Hematopoietic multipotent progenitor cell treated with erythropoietin and hydrocortisone succinate and interleukin-3 and kit ligand, for 15 days (in vitro differentiated cells): ENCODE results near the gene RAB31.
"Not testable (repeated sequence)": the region's sequence is repeated elsewhere in the genome, so short reads cannot be mapped to it uniquely, and the experiment has no call there.

Experiments
- DNase-seq: peaks from one replicate; pipeline ENCODE4 v3.0.0-alpha.2; 2015; ENCODE audit warnings: low spot score

The RAB31 gene

GRCh38 chr18:9842448-9842847 is 134.3 kb downstream of the RAB31 start:
- DNase-seq, result no peak

DNA sequence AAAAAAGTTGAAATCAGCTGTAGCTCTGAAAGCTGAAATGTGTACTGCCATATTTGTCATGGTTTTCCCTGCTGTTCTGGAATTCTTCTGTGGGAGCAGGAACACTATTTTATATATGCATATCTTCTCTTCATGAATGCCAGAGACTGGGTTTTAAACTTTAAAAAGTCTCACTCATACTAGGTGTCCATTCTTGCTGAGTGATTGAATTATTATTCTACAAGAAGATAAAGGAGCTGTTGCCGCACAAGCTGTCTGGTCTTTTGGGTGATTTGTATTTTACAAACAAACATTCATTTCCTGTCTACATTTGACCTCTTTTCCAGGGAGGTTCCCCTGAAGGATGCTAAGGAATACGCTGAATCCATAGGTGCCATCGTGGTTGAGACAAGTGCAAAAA is 137.2 kb downstream of the RAB31 start:
- no peak for DNase-seq

DNA sequence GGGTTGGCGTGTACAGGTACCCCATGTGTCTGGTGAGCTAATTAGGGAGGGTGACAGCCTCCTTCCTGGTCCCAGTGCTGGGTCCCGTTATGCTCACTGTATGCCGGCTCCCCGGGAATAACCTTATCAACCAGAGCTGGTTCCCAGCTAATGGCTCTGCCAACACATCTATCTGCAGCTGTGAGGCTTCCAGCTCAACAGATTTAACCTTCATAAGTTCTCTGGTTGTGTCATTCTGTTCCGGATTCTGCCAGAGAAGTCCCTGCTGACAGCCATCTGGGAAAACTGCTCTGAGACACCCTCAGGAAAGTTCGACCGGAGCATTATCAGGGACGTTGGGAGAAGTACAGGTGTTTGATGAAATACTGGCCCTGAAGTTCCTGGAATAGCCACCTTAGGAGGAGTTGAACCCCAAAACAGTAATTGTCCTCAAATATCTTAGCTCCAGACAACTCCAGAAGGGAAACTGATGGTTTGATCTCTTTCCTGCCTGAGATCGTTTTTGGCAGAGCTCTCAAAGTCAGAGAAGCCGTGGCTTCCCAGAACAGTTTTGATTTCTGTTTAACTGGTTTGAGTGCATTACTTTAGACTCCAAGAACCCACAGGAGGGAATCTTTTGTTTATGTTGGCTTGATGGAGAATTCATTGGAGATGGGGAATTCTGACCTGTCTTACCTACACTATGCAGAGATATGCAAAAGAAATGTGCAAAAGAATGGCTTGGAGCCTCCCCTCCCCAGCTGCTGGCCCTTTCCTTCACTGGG is 138.2 kb downstream of the RAB31 start:
- no peak for DNase-seq

DNA sequence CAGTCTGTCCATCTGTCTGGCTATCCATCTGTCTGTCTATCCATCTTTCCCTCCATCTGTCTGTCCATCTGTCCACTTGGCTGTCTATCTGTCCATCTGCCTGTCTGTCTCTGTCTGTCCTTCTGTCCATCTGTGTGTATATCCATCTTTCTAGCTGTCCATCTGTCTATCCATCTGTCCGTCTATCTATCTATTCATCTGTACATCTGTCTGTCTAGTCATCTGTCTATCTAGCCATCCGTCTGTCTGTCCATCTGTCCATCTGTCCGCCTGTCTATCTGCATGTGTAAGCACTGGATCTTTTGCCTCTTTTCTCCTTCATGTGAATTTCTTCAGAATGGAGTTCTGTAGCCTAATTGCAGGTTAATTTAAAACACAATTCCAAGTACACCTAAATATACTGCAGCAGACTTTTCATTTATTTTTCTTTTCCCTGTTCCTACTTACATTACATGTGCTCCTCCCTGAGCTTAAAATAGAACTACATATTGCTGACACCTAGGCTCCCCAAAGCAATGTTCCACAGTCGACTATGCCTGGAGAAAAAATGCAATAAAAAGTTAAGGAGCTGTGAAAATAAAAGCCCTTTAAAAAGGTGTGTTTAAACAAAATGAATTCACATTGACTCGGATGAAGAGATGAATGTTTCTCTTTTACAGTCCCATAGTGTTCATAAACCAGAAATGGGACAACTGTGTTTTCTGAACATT is 140.2 kb downstream of the RAB31 start:
- no peak for DNase-seq

DNA sequence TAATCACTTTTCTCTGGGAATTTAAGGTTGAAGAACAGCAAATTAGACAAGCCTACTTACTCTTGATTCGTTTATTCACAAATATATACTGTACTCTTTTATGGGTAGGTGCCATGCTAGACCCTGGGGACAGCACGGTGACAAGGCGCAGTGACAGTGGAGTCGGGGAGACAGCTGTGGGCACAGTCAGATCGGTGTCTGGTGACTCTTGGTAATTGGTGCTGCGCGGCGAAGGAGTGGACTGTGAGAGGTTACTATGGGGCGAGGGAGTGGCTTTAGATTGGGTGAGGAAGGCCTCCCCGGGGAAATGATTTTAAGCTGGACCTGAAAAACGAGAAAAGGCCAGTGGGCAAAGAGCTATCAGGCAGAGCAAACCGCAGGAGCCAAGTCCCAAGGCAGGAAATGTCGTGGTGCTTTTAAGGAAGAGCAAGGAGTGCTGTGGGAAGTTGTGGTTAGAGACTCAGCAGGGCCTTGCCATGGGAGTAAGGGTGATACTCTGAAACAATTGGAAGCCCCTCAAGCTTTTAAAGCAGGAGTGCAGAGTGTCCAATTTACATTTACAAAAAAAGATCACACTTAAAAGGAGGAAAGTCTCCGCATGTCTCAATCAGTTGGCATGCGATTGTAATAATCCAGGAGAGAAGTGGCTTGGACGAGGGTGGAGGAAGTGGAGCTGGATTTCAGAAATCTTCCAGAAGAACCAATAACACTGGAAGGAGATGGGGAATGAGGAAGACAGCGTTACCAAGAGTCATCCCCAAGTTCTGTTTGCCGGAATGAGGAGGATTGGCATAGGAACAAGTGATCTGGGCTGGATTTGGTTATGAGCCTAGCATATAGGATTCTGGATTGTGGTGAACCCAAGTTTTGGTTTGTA is 141.5 kb downstream of the RAB31 start:
- peak; percentile 79 for DNase-seq

GRCh38 chr18:9850309-9850708 is 142.2 kb downstream of the RAB31 start:
- DNase-seq, result no peak

DNA sequence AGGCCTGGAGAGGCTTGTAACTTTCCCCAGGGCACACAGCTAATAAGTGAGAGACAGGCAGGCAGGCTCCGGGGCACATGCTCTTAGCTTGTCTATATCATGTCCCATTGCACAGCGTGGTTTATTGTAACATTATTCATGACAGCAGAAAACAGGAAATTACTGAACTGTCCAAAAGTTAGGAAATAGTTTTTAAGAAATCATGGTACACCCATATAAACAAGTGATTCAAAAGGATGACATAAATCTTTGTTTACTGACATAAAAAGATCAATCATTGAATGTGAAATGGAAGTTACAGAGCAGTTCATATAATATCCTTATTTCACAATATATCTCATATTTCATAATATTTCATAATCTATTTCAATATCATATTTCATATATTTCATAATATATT is 143.4 kb downstream of the RAB31 start:
- no peak for DNase-seq

DNA sequence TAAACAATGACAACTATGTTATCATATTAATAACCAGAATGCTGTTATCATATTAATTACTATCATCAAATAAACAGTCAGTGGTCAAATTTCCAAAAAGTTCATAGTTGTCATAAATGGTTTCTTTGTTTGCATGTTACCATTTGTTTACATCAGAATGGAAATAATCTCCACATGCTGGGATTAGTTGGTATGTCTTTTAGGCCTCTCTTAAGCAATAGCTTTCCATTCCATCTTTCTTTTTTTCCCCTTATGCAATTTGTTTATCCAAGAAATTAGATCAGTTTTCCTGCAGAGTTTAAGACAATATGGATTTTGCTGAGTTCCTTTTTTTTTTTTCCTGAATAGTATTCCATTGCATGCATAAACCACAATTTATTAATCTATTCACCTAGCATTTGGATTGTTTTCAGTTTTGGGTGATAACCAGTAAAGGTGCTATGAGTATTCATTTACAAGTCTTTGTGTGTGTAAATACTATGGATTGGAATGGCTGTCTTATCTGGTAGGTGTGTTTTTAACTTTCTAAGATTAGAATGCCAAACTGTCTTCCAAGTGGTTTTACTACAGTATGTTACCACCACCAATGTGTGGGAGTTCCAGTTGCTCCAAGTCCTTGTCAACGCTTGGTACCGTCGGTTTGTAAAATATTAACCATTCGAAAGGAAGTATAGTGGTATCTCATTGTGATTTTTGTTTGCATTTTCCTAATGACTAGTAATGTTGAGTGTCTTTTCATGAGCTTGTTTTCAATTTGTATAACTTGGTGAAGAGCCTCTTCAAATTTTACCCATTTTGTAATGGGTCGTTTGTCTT is 144.4 kb downstream of the RAB31 start:
- DNase-seq, result no peak

DNA sequence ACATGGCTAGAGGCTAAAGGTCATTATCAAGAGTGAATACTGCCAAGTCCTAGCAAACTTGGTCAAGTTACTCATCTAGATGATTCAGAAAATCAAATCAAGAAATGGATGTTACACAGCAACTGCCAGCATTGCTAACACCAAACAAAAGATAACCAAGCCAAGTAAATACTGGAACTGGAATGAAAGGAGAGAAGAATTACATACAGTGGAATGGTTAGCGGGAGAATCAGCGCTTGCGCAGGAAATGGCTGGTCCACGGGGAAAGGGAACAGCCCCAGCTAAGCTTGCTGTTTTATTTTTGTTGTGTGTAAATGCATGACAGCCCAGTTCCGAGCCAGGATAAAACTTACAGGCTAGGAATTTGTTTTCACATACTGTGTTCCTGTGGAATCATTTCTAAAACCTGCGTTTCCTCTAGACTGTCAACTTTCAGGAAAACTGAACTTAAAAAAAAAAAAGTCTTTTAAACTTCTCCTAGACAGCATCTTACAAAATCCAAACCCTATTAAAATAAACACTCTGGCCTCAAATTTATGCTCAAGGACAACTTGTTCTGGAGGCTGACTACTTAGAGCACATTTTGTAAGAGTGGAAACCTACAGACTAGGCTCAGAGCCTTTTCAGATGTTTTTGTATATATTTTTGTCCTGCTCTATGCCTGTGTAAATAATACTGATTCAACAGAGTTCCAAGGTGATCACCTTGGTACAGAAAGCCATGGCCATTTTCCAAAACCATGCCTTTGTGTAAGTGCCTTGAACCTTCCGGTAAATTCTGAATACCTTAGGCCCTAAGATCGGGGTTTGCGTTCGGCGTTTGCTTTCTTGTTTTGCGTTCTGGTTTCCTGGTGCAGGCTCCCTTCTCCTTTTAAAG is 146.9 kb downstream of the RAB31 start:
- no peak for DNase-seq

GRCh38 chr18:9855681-9856080 is 147.6 kb downstream of the RAB31 start:
- no peak for DNase-seq

GRCh38 chr18:9856092-9856491 is 148.0 kb downstream of the RAB31 start:
- no peak for DNase-seq

DNA sequence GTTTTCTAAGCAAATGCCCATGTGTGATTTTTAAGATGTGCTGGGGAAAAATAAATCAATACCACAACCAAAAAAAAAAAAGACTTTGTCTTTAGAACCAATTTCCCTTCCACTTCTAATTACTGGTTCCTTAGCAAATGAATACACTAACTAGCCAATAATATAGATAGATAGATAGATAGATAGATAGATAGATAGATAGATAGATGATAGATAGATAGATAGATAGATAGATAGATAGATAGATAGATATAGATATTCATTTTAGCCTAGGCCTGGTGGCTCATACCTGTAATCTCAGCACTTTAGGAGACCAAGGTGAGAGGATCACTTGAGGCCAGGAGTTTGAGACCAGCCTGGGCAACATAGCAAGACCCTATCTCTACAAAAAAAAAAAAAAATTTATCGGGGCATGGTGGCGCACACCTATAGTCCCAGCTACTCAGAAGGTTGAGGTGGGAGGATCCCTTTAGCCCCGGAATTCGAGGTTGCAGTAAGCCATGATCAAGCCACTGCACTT is 149.4 kb downstream of the RAB31 start:
- not testable (repeated sequence) for DNase-seq

- DNase-seq, result no peak
Measured at GRCh38 chr18:9858642-9859041, 150.5 kb downstream of the RAB31 start.

- no peak for DNase-seq
Measured at GRCh38 chr18:9859232-9859631, 151.1 kb downstream of the RAB31 start.

- DNase-seq, result no peak
Measured at GRCh38 chr18:9860682-9861081, 152.6 kb downstream of the RAB31 start.

DNA sequence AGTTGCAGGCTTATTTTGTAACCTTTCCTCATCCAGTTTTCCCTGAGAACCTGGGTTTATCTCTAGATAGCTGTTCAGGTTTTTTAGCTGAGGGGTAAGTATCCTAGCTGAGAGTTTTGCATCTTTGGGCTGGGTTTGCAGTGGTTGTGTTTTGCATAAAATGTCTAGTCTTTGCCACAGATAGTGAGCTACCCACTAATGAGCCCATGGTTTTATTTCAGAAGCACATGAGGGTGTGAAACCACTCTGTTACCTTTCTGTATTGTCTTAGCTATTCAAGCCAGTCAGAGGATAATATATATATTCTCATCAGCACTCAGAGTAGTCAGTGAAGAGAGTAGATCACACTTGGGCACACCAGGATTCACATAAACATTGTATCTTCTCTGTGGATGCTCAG is 153.1 kb downstream of the RAB31 start:
- DNase-seq, result no peak

GRCh38 chr18:9861933-9862332 is 153.8 kb downstream of the RAB31 start:
- DNase-seq, result no peak

GRCh38 chr18:9862686-9863085 is 154.6 kb downstream of the RAB31 start:
- DNase-seq, result no peak

GRCh38 chr18:9863282-9863681 is 155.2 kb downstream of the RAB31 start:
- no peak for DNase-seq

DNA sequence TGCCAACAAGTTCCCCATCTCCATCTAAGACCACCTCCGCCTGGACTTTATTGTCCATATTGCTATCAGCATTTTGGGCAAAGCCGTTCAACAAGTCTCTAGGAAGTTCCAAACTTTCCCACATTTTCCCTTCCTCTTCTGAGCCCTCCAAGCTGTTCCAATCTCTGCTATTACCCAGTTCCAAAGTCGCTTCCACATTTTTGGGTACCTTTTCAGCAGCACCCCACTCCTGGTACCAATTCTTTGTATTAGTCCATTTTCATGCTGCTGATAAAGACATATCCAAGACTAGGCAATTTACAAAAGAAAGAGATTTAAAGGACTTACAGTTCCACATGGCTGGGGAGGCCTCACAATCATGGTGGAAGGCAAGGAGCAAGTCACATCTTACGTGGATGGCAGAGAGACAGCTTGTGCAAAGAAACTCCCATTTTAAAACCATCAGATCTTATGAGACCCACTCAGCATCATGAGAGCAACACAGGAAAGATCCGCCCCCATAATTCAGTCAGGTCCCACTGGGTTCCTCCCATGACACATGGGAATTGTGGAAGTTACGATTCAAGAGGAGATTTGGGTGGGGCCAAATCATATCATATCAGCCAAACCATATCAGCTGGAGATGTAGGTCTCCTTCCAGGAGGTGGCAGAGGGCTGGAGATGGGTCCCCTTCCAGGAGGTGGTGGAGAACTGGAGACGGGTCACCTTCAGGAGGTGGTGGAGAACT is 157.8 kb downstream of the RAB31 start:
- no peak for DNase-seq
